Osteoblast (primary cell): ENCODE measurements around the gene ATXN7L2. TPM values are rescaled to one million over a fixed set of nuclear protein-coding genes. Genes with fewer than 3 reads are reported as not detected.

Experiments
- DNase-seq: peaks from one replicate; pipeline ENCODE4 v3.0.0; 2011; ENCODE audit warnings: low spot score, mixed read lengths; ENCODE audit not compliant: insufficient read length; ENCODE audit errors: missing footprints
- H2AFZ ChIP-seq: 2 replicates; pipeline ENCODE4 v1.6.0; 2011; ENCODE audit warnings: mild to moderate bottlenecking, low read length
- H3K27ac ChIP-seq: 2 replicates; pipeline ENCODE4 v1.5.1; 2011; ENCODE audit warnings: mild to moderate bottlenecking, low read depth, low read length, moderate library complexity
- H3K27me3 ChIP-seq: 2 replicates; pipeline ENCODE4 v1.6.0; 2012; ENCODE audit warnings: mild to moderate bottlenecking, control low read depth, inconsistent platforms, low read length, moderate library complexity; ENCODE audit not compliant: insufficient read depth
- H3K36me3 ChIP-seq: 2 replicates; pipeline ENCODE4 v1.5.1; 2011; ENCODE audit warnings: mild to moderate bottlenecking, low read length, control low read depth, moderate library complexity; ENCODE audit not compliant: insufficient read depth
- H3K4me1 ChIP-seq: 2 replicates; pipeline ENCODE4 v1.5.1; 2011; ENCODE audit warnings: mild to moderate bottlenecking, low read length, control low read depth, moderate library complexity; ENCODE audit not compliant: insufficient read depth
- H3K4me2 ChIP-seq: 2 replicates; pipeline ENCODE4 v1.6.0; 2011; ENCODE audit warnings: mild to moderate bottlenecking, low read length; ENCODE audit not compliant: insufficient read depth
- H3K4me3 ChIP-seq: fragments of 200-600 bp; sonication (generic); 3 replicates; pipeline ENCODE4 v1.5.1; 2012; ENCODE audit warnings: mild to moderate bottlenecking, low read length, inconsistent platforms; ENCODE audit not compliant: insufficient read depth
- H3K79me2 ChIP-seq: 2 replicates; pipeline ENCODE4 v1.6.0; 2012; ENCODE audit warnings: mild to moderate bottlenecking, low read length, control low read depth, inconsistent platforms; ENCODE audit not compliant: insufficient read depth
- H3K9me3 ChIP-seq: 2 replicates; pipeline ENCODE4 v1.5.1; 2011; ENCODE audit warnings: low read depth, low read length, control low read depth
- H4K20me1 ChIP-seq: 2 replicates; pipeline ENCODE4 v1.6.0; 2012; ENCODE audit warnings: mild to moderate bottlenecking, low read length, control low read depth; ENCODE audit not compliant: insufficient read depth
- CTCF ChIP-seq: IDR thresholded peaks from 2 replicates; pipeline ENCODE4 v1.5.1; 2011; ENCODE audit warnings: mild to moderate bottlenecking, low read depth, low read length, moderate library complexity; ENCODE audit errors: extremely low read depth
- total RNA-seq: library from RNA; depleted of rRNA; stranded (reverse); fragments of >200 nt; gene quantifications from 2 replicates; pipeline ENCODE4 v1.2.3, GENCODE V29; 2012

Gene ATXN7L2
- total RNA-seq, 1 donor: 1.8 TPM

- H3K27me3 ChIP-seq: peaks cover 11% of the 10 kb centered on the region
- H3K79me2 ChIP-seq: no peaks in the 10 kb centered on the region
- H3K4me3 ChIP-seq: peak within 1 kb of the TSS; percentile 77
- peak within 1 kb of the TSS; percentile 94 for H3K4me2 ChIP-seq
- no peak for TF ChIP-seq CTCF
- no peaks in the 10 kb centered on the region for H3K9me3 ChIP-seq
- peak within 1 kb of the TSS; percentile 92 for H2AFZ ChIP-seq
- DNase-seq: peak; percentile 98
- no peaks in the 10 kb centered on the region for H3K36me3 ChIP-seq
- peaks cover 7% of the 10 kb centered on the region for H3K4me1 ChIP-seq
- H3K27ac ChIP-seq: no peak within 1 kb of the TSS
- H4K20me1 ChIP-seq: no peaks in the 10 kb centered on the region
Measured at GRCh38 chr1:109509176-109510134, 25.8 kb downstream of the ATXN7L2 start, which contains the start of gene AMIGO1. TSS of gene AMIGO1 (minus strand) at chr1:109509727. CDS start at chr1:109508912, 815 bp downstream.

GRCh38 chr1:109513110-109513710, 29.5 kb downstream of the ATXN7L2 start:
- Histone ChIP-seq H3K4me2 (no peak overlapping the region), H2AFZ (no peak overlapping the region), H3K36me3 (no peaks in the 10 kb centered on the region), H3K27ac (no peak overlapping the region), H3K27me3 (peaks cover 11% of the 10 kb centered on the region), H3K4me3 (no peak overlapping the region), H3K79me2 (no peaks in the 10 kb centered on the region), H4K20me1 (no peaks in the 10 kb centered on the region), H3K4me1 (peaks cover 7% of the 10 kb centered on the region), H3K9me3 (no peaks in the 10 kb centered on the region)
- TF ChIP-seq CTCF: no peak
- DNase-seq: no peak

- Histone ChIP-seq H3K79me2 (no peaks in the 10 kb centered on the region), H4K20me1 (no peaks in the 10 kb centered on the region), H3K27me3 (peaks cover 11% of the 10 kb centered on the region), H3K4me1 (peaks cover 6% of the 10 kb centered on the region), H3K27ac (no peak overlapping the region), H3K9me3 (no peaks in the 10 kb centered on the region), H3K4me3 (no peak overlapping the region), H2AFZ (no peak overlapping the region), H3K4me2 (no peak overlapping the region), H3K36me3 (no peaks in the 10 kb centered on the region)
- DNase-seq: no peak
- no peak for TF ChIP-seq CTCF
Measured at GRCh38 chr1:109514846-109515245, 31.1 kb downstream of the ATXN7L2 start.

- no peak for DNase-seq
- H3K4me3 ChIP-seq: no peak overlapping the region
- H3K4me1 ChIP-seq: no peaks in the 10 kb centered on the region
- H3K27me3 ChIP-seq: peaks cover 14% of the 10 kb centered on the region
- no peak overlapping the region for H3K27ac ChIP-seq
- no peak overlapping the region for H3K4me2 ChIP-seq
- H3K9me3 ChIP-seq: no peaks in the 10 kb centered on the region
- TF ChIP-seq CTCF: no peak
- no peaks in the 10 kb centered on the region for H3K36me3 ChIP-seq
- no peak overlapping the region for H2AFZ ChIP-seq
- no peaks in the 10 kb centered on the region for H3K79me2 ChIP-seq
- H4K20me1 ChIP-seq: no peaks in the 10 kb centered on the region
Measured at GRCh38 chr1:109516872-109517271, 33.2 kb downstream of the ATXN7L2 start.
